DMS79 (cell line): ENCODE results near the gene CEP104.
A peak's percentile ranks its signal among the peaks of the same experiment; 100 is the strongest.

Source experiments
- DNase-seq: peaks from one replicate; lab custom pipeline; 2025; lab: John Stamatoyannopoulos, UW

The CEP104 gene

DNA sequence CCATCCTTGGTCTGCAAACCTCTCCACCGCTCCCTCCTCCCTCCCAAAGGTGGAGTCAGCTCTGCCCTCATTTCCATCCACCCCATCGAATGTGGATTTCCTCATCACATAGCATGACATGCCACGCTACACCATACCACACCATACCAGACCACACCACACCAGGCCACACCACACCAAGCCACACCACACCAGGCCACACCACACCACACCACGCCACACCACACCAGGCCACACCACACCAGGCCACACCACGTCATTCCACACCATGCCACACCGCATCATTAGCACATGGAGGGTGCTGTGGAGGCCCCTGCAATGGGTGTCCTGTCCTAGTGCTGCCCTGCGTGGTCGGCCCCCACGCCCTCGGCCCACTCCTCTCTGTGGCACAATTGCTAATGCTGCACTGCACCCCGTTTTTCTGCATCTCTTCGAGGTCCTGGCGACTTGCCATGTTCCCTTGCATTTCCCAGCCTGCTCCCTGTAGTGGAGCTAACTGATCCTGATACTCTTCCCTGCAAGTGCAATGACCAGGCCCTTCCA lies 11.5 kb upstream of the CEP104 start:
- no peak for DNase-seq

DNA sequence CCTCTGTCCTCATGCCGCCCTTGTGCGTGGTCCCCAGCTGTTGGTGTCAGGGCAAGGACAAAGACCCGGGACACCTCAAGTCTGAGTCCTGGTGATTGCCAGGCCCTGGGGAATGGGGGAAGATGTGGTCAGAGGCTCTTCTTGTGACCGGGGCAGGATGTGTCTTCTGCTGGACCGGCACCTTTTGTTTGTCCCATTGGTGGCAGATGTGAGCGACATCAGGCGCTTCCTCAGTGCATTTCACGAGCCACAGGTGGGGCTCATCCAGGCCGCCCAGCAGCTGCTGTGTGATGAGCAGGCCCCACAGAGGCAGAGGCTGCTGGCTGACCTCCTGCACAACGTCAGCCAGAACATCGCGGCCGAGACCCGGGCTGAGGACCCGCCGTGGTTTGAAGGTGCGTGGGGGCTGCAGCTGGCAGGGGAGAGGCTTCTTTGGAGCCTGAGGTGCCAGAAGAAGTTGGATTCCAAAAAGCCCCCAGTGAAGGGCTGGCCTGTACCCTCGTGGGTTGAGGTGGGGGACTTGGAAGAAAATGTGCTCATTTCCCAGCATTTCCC lies 8.7 kb upstream of the CEP104 start:
- DNase-seq = no peak

DNA sequence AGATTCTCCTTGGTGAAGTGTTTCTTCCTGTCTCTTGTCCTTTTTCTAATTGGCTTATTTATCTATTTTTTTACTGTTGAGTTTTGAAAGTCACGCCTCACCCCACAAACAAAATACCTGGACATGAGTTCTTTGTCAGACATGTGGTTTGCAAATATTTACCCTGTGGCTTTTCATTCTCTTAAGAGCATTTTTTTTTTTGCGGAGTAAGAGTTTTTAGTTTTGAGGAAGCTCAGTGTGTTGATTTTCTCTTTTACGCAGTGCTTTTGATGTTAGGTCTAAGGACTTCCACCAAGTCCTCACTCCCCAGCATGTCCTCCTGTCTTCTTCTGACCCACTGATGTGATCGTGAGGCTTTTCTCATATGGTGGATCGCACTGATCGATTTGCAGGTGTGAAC lies 7.9 kb upstream of the CEP104 start:
- DNase-seq = peak; percentile 52

DNA sequence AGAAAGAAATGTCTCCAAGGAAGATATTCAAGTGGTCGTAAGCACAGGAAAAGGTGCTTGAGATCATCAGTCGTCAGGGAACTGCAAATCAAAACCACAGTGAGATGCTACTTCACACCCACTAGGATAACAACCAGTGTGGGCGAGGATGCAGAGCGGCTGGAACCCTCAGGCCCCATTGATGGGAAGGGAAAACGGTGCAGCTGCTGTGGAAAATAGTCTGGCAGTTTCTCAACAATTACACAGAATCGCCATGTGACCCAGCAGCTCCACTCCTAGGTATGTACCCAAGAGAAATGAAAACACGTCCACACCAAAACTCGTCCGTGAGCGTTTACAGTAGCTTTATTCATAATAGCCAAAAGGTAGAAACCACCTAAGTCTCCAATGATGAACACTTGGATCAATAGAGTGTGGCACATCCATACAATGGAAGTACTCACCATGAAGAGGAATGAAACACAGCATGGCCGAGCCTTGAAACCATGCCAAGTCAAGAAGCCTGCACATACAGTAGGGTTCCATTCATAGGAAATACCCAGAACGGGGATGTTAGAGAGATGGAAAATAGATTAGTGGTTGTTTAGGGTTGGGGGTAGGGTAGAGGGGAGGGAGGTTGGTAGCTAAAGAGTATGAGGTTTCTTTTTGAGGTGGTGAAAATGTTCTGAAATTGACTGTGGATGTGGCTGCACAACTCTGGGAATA lies 6.4 kb upstream of the CEP104 start:
- peak; percentile 61 for DNase-seq

DNA sequence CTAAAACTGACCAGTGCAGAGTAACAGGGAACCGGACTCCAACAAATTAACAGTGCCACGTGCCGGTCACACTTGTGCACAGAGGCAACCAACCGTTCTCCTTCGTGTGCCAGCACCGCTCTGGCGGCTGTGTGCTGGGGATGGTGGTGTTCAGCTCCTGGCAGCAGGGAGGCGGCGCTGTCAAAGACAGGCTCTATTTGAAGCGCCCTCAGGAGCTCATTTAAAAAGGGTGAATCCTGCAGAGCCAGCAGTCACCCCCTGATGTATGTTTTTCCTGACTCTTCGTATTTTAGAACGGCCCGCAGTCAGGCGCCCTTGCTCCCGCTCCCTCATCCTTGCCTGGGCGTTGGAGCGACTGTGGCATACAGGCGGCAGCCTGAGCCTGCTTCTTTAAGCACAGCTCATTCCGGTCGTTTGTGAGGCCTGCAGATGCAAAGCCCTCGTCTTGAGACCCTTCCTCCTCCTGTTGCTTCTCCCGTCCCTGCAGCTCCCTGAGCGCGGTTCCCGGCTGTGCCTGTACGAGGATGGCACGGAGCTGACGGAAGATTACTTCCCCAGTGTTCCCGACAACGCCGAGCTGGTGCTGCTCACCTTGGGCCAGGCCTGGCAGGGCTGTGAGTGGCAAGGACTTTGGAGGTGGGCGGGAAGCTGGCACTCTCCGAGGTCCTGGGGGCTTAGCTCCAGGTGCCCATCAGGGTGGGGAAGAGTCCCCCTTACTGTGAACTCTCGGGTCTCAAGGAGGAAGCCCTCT lies 1.4 kb upstream of the CEP104 start:
- peak; percentile 12 for DNase-seq

DNA sequence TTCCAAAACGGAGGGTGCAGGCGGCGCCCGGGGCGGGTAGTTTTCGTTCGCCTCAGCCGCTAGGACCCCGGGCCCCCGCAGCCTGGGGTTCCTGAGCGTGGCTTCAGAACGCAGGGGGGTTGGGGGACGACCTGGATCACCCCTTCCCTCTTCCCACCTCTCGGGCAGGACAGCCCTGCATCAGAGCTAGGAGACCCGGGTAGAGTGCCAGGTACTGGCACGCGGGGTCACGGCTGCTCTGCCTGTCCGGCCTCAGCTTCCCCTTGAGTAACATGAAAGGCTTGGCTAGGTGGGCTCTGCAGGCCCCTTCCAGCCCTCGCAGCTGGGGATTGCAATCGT lies 749 bp upstream of the CEP104 start:
- no peak for DNase-seq

DNA sequence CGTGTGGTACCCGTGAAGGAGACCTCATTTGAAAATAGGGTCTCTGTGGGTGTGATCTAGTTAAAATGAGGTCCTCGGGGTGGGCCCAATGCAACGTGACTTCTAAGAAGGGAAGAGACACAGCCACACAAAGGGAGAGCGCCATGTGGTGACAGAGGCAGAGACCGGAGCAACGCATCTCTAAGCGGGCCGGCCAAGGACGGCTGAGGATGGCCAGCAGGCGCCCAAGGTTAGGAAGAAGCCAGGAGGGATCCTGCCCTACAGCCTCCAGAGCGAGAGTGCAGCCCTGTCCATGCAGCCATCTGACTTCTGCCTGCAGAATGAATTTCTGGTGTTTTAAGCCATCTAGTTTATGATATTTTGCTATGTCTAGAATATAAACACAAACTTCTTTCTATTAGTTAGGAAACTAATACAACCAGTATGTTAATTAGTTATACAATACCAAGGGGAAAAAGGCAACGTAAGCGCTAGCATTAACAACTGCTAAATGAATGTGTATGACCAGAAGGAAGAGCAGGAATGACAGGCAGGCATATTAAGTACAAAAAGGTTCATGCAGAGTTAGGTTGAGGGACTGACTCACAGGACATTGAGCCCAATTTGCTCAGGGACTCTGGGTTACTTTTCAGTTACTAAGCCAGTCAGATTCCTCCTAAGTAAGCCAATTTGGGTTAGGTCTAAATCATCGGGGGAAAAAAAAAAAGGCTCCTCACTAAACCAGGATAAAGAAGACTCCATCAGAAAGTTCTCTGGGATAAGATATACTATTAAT lies 4.1 kb downstream of the CEP104 start:
- DNase-seq = no peak

DNA sequence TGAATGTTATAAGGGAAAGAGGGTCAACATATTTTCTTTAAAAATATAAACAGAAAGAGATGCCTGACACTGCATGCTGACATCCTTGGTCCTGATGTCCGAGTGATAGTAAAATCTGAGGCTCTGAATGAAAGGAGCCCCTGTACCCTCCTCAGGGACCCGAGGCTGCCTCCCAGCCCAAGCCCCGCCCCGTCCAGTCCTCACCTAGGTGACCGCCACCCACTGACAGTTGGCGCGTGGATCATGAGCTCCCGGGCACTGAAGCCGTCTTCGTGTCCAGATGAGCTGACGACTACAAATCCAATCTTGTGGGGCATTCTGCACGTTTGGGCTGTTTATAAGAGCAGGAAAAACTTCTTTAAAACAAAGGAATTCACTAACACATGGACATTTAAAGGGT lies 4.9 kb downstream of the CEP104 start:
- DNase-seq = no peak

DNA sequence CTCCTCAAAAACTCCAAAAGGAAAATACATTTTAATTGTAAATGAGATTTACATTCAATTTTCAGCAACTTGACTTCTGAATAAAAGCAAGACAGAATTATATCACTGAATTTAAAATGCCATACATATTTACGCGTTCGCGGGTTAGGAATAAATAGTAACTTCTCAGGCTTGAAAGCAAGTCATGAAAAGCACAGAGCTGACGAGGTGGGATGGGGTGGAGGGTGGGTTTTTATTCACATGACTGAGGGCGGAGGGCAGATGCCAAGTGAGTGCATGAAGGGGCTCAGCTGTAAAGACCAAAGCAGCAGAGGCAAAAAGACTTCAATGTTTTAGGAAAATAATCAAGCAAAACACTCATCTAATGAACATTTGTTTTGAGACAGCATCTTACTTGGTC lies 5.7 kb downstream of the CEP104 start:
- DNase-seq = no peak

DNA sequence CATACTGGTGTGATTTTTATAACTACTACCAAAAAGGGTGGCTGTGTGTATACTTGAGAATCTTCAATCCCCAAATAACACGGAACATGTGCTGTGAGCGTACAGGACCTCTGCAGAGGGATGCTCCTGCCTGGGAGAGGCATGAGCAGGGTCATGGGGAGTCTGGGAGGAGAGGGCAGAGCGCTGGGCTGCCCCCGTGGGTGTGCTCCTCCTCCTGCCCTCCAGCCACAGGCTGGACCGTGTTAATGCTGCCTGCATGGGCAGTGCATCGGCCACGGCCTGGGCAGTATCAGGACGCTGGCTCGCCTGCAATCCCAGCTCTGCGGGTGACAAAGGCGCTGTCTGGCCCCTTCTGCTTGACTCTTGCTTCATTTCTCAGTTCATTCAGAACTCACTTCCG lies 6.2 kb downstream of the CEP104 start:
- DNase-seq = no peak

DNA sequence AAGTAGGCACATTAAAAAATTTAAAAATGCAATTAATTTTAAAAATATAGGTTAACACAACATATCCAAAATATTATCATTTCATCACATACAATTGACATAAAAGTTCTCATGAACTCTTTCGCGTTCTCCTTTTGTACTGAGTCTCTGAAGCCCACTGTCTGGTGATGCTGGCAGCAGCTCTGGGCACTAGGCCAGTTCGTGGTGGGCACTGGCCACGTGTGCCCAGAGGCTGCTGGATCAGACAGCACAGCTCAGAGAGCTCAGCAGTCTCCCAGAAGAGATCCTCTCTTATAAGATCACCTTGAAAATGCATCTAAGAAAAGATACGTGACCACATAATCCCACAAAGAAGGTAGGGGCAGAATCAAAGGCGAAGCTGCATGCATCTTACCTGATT lies 9.9 kb downstream of the CEP104 start:
- DNase-seq = no peak

DNA sequence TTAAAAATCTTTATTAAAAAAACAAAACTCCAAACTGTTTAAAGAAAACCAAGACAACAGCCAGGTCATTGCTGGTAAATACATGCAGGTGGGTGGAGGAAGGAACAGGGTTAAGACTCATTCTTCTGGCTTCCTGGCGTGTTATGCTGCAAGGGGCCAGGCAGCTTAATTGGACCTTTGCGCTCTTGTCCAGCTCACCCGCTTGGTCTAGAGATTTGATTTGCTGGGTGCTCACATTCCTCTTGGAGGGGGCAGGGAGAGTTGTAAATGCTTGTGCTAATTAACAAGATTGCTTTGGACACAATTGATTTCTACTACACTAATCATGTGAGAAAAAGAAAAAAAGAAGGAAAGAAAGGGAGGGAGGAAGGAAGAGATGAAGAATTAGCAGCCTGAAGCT lies 10.5 kb downstream of the CEP104 start:
- no peak for DNase-seq

DNA sequence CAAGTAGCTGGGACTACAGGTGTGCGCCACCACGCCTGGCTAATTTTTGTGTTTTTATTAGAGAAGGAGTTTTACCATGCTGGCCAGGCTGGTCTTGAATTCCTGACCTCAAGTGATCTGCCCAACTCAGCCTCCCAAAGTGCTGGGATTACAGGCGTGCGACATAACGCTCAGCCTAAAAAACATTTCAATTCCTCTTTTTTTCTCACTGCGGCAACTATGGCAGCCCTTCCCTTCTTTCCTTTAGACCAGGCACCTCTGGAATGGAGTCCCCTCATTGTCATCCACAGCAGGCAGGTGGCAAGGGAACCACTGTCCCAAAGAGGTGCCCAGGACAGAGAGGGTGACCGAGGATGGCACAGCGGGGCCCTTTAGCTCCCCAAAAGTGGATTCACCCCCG lies 14.1 kb downstream of the CEP104 start:
- no peak for DNase-seq

DNA sequence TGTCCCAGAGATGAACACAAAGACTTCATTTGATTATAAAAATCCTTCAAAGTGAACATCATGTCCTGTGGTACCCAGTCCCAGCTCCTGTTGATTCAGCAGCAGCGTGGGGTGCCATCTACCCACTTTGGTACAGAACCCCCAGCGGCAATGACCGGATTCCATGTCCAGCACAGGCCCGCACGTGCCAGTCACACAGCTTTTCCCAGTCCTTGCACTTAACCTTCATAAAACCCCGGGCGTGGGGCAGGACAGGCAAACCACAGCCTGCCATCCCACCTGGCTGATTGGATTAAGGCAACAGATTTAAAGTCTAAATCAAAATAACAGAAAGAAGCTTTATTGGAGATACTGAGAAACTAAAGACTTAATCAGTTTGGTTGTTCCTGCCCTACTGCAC lies 15.5 kb downstream of the CEP104 start:
- DNase-seq = no peak

DNA sequence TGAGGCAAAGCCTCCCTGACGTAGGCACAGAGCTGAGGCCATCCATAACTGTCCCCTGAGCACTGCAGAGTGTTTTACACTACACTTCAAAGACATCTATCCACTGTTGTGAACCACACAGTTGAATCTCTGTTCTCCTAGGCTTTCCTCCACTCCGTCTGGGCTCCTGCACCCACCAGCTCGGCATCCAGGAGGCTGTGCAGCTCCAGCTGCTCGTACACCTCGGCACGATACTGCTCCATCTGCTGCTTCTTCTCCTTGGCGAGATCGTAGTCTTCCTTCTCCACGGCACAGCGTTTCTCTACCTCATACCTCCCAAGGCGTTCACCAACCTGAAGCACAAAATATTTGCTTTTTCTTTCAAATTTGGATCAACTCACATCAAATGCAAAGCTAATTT lies 18.2 kb downstream of the CEP104 start:
- no peak for DNase-seq

DNA sequence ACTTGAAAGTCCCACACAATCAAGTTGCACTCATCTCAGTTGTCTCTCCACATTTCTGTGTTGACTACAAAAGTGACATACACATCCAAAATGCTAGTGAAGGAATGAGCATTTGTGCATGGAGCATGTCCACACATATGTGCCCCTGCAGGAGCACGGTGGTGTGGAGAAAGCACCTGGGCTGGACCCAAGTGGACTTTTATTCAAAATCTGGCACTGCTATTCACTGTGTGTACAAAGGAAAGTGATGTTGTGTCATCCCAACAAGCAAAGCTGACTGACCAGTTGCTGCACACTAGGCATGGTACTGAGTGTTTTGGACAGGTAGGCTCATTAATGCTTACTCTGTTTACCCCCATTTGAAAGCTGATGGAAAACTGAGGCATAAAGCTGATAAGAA lies 19.3 kb downstream of the CEP104 start:
- DNase-seq = no peak

DNA sequence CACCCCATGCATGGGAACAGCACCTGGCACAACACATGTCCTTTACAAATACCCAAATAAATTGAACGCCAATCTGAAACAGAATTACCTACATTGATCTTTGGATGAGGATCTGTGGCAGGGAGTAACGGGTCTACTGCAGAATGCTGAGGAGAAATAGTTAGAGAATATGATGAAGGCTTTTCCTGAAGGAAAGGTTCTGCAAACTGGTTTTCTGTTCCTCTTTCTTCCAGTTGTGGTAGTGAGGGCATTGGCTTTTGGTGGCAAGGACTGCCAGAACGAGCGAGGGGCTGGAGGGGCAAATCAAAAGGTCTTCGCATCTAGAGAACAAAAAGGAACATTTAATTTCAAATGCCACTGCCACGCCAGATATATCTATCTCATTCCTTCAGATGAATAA lies 19.8 kb downstream of the CEP104 start:
- no peak for DNase-seq

DNA sequence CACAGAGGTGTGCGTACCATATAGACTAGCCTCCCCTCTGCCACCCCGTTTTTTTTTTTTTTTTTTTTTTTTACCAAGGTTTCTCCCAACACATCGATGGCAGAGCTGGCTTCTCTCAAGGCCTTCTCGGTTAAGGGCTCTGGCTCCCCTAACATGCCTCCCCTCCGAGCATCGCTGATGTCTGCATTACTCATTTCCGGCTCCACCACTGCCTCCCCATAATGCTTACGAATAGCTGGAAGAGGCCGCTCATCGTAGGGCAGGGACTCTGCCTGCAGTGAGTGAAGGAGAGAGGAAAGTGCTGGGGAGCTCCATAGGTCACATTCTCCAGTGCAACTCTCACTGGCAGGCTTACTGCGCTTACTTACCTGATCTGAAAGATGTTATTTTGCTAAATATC lies 20.6 kb downstream of the CEP104 start:
- DNase-seq = no peak

DNA sequence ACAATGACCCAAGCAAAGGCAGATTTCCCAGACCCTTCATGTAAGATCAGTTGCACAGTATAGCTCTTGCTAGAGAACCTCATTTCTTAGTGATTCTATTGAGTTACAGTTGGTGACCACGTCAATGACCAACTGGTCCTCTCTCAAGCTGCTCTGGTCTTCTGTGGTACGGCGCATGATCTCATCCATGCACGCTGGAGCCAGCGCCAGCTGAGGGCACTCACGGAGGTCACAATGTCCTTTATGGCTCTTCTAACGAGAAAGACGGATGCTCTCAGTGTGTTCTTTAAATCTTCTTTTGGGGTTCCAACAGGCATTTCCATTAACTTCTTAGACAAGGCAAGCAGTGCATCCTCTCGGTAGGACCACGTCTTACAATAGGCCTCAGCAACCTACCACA lies 22.3 kb downstream of the CEP104 start:
- DNase-seq = no peak

DNA sequence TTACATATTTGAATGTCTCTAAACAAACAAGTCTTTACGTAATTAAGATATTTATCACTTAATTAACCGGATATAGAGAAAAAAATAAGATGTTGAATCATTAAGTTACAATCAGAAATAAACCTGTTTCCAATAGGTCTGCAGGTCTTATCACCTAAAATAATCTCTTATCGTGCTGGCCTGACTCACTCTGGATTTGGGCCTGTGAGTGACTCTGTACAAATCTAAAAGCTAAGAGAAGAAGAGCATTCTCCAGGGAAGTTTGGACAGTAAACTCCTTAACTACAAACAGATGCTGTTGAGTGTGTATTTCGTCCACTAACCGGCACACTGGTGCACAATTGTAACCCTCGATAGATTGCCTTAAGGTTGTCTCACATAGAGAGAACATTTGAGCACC lies 25.3 kb downstream of the CEP104 start:
- no peak for DNase-seq

DNA sequence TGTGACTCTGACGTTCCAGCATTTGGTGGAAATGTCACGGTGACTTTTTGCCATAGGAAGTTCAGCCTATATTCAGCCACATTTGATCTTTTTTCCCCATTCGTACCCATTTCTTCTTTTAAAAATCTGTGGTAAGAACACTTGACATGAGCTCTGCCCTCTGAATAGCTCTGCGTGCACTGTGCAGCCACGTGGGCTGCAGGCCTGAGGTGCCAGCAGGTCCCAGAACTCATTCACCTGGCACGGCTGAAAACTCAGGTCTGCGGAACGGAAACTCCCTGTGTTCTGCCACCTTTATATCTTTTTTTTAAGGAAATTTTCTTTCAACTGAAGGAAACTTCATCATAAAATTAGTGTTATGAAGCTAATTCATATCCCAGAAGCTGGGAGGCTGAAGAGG lies 28.6 kb downstream of the CEP104 start:
- DNase-seq = no peak

DNA sequence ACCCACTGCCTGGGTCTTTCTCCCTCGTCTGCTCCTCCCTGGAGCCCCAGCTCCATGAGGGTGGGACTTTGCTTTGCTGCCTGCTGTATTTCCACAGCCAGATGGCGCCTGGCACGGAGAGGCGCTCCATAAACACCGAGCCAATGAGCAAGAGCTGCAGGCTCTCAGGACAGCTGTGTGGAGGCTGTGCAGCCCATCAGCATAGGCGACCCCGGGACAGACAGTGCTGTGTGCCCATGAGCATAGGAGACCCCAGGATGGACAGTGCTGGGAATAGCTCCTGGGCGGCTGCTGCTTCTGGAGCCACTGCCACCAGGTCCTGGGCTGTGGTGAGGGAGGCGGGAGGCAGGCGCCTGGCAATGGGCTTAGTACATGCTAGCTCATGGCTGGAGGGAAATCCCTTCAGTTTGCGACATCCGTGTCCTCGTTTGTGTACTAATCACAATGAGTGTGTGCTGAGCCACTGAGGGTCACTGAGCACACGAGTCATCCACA lies 29.2 kb downstream of the CEP104 start:
- DNase-seq = no peak

DNA sequence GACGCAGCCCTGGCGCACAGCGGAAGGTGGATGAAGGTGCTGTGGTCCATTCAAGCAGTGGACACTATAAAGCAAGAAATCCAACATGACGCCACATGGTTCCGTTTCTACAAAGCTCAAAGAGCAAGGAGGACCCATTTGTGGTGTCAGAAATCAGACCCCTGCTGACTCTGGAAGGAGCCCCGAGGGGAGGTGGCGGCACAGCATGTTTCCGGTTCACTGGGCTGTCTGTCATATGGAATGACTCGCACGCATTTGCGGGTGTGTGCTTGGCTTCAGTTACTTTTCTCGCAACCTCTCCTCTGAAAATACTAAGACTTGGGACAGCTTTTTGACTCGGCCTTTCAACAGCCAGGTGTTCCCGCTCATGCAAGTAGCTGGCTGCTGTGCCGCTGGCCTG lies 31.7 kb downstream of the CEP104 start:
- no peak for DNase-seq
